ENCODE data around the gene DDX47. TPM values are rescaled to one million over a fixed set of nuclear protein-coding genes. Genes with fewer than 3 reads are reported as not detected.
A peak's percentile ranks its signal among the peaks of the same experiment; 100 is the strongest.
"Not testable (repeated sequence)": the region's sequence is repeated elsewhere in the genome, so short reads cannot be mapped to it uniquely, and the experiment has no call there.

The DDX47 gene
- total and polyA plus RNA-seq, 7 donors = 22.8 to 56.9 (median 42.9) TPM

GRCh38 chr12:12874029-12874428, 60.9 kb downstream of the DDX47 start:
- no peak for DNase-seq
- H3K9me3 ChIP-seq = no peaks in the 10 kb centered on the region
- H3K36me3 ChIP-seq = no peaks in the 10 kb centered on the region
- no peak overlapping the region for H3K27ac ChIP-seq
- WGBS, 2 donors = 60 to 82% methylated on average over 1 of the region's 1 CpG
- H3K27me3 ChIP-seq = no peaks in the 10 kb centered on the region
- H3K4me1 ChIP-seq = no peaks in the 10 kb centered on the region
- no peak overlapping the region for H3K4me3 ChIP-seq
- TF ChIP-seq EP300 (IDR thresholded peaks at IDR 0.05) (no peak), CTCF (IDR thresholded peaks at IDR 0.05) (no peak), POLR2AphosphoS5 (IDR thresholded peaks at IDR 0.05) (no peak), POLR2A (IDR thresholded peaks at IDR 0.05) (no peak)
- intact Hi-C loops (cut with DNase I) = no loop called here

- not testable (repeated sequence) for DNase-seq, H3K4me3 ChIP-seq
Observed at GRCh38 chr12:12875301-12875700, 62.2 kb downstream of the DDX47 start.

GRCh38 chr12:12877153-12877768, 64.1 kb downstream of the DDX47 start:
- H3K27me3 ChIP-seq = no peaks in the 10 kb centered on the region
- TF ChIP-seq POLR2AphosphoS5 (IDR thresholded peaks at IDR 0.05) (no peak), EP300 (IDR thresholded peaks at IDR 0.05) (no peak), POLR2A (IDR thresholded peaks at IDR 0.05) (peak in 1 of 2 donors; percentile 37), CTCF (IDR thresholded peaks at IDR 0.05) (no peak)
- DNase-seq = no peak
- no peaks in the 10 kb centered on the region for H3K9me3 ChIP-seq
- no peaks in the 10 kb centered on the region for H3K36me3 ChIP-seq
- whole genome bisulfite sequencing, 2 donors = 18 to 70% methylated on average over 5 of the region's 5 CpGs
- H3K27ac ChIP-seq = no peak overlapping the region
- intact Hi-C loops (cut with DNase I) = no loop called here
- H3K4me1 ChIP-seq = no peaks in the 10 kb centered on the region
- no peak overlapping the region for H3K4me3 ChIP-seq

More at GRCh38 chr12:12875301-12875700, 62.2 kb downstream of the DDX47 start:
- H3K27me3 ChIP-seq; H3K4me1 ChIP-seq; H3K36me3 ChIP-seq; H3K27ac ChIP-seq; H3K9me3 ChIP-seq; intact Hi-C loops (cut with DNase I): not testable (repeated sequence)
- WGBS, 2 donors = 61 to 87% methylated on average over 10 of the region's 10 CpGs

DNA sequence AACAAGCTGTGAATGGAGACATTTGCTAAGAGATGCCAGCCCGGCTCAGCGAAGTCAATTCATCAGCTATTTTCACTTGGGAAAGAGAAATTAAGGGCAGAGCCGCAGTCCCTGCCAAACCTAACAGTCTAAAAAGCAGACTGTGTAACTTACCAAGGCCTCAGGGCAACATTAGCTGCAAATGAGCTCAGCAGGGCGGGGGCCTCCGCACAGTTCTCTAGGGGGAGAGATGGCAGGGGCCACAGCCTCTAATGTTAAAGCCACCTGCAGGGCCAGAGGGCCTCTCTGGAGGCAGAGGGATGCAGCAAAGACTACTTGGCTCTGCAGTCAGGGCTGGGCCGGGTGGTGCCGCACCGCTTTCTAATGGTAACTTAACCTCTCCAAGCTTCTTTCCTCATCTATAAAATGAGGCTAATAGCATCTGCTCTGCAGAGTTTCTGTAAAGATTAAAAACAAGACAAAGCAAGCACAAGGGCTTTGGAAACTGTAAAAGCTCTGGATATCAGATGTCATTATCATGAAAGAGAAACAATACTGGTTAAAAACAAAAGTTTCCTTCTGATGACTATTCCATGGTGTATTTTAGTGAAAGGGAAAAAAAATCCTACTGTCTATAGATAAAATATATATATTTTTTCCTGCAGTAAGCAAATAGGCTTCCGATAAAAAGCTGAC, 64.8 kb downstream of the DDX47 start:
- H3K9me3 ChIP-seq = no peaks in the 10 kb centered on the region
- no peaks in the 10 kb centered on the region for H3K36me3 ChIP-seq
- no peaks in the 10 kb centered on the region for H3K4me1 ChIP-seq
- TF ChIP-seq EP300 (IDR thresholded peaks at IDR 0.05) = no peak
- TF ChIP-seq POLR2AphosphoS5 (IDR thresholded peaks at IDR 0.05) = no peak
- no peak for TF ChIP-seq CTCF (IDR thresholded peaks at IDR 0.05)
- no peak for TF ChIP-seq POLR2A (IDR thresholded peaks at IDR 0.05)
- H3K4me3 ChIP-seq = no peak overlapping the region
- H3K27ac ChIP-seq = no peak overlapping the region
- intact Hi-C loops (cut with DNase I) = no loop called here
- DNase-seq = no peak
- 20 to 67% methylated on average over 9 of the region's 9 CpGs for WGBS, 2 donors
- no peaks in the 10 kb centered on the region for H3K27me3 ChIP-seq

Small RNA genes within 50 kb of the gene (small RNA-seq; reads per million reads assigned to genes)
- gene AC007215.1 = 0 reads per million in 3 donors
- gene MIR613 = 0 reads per million in 3 donors

Other genes with a start within 250 kb of the DDX47 start
- 10 to 100 TPM; 35.0 to 59.9 (median 46.5) TPM for gene CREBL2, start 201.5 kb upstream of the DDX47 start, total RNA-seq
- gene CREBL2, start 201.5 kb upstream of the DDX47 start, polyA plus RNA-seq = 10 to 100 TPM; 19.0 to 37.8 (median 33.8) TPM
- gene GPR19, start 117.2 kb upstream of the DDX47 start, total RNA-seq = under 1 TPM in 1 of 4 donors, not detected in 3; 0.36 TPM
- under 1 TPM in 1 of 3 donors, not detected in 2; 0.98 TPM for gene GPR19, start 117.2 kb upstream of the DDX47 start, polyA plus RNA-seq
- gene CDKN1B, start 96.0 kb upstream of the DDX47 start, total RNA-seq = 100 to 1,000 TPM in 1 of 4 donors, 10 to 100 TPM in 3; 52.5 to 106 (median 81.3) TPM
- 10 to 100 TPM; 36.8 to 47.1 (median 43.8) TPM for gene CDKN1B, start 96.0 kb upstream of the DDX47 start, polyA plus RNA-seq
- gene APOLD1, start 27.7 kb upstream of the DDX47 start, total RNA-seq = 10 to 100 TPM; 13.9 to 24.8 (median 19.9) TPM
- gene APOLD1, start 27.7 kb upstream of the DDX47 start, polyA plus RNA-seq = 1 to 10 TPM in 2 of 3 donors, under 1 TPM in 1; 0.46 to 8.0 (median 6.0) TPM
- gene GPRC5A, start 78.2 kb downstream of the DDX47 start, total RNA-seq = 10 to 100 TPM in 1 of 4 donors, 1 to 10 TPM in 3; 2.1 to 11.4 (median 2.8) TPM
- 10 to 100 TPM; 13.8 to 75.5 (median 30.5) TPM for gene GPRC5A, start 78.2 kb downstream of the DDX47 start, polyA plus RNA-seq
- not detected for gene GPRC5D, start 138.8 kb downstream of the DDX47 start, total RNA-seq
- under 1 TPM in 1 of 3 donors, not detected in 2; 0.16 TPM for gene GPRC5D, start 138.8 kb downstream of the DDX47 start, polyA plus RNA-seq
- gene HEBP1, start 186.9 kb downstream of the DDX47 start, total RNA-seq = 10 to 100 TPM; 32.1 to 54.8 (median 38.2) TPM
- gene HEBP1, start 186.9 kb downstream of the DDX47 start, polyA plus RNA-seq = 10 to 100 TPM; 44.9 to 85.8 (median 60.7) TPM
- 1 to 10 TPM; 2.9 to 5.0 (median 4.7) TPM for gene FAM234B, start 231.0 kb downstream of the DDX47 start, total RNA-seq
- 1 to 10 TPM in 1 of 3 donors, under 1 TPM in 2; 0.60 to 1.1 (median 0.69) TPM for gene FAM234B, start 231.0 kb downstream of the DDX47 start, polyA plus RNA-seq